Neural crest cell (in vitro differentiated cells): ENCODE results near the gene SPAG5. TPM values are rescaled to one million over a fixed set of nuclear protein-coding genes. Genes with fewer than 3 reads are reported as not detected.
A peak's percentile ranks its signal among the peaks of the same experiment; 100 is the strongest.

Experiments used
- DNase-seq: peaks from one replicate; pipeline ENCODE4 v3.0.0; 2021; ENCODE audit warnings: low read depth, mixed read lengths, low spot score
- H3K27ac Mint-ChIP-seq: one replicate; pipeline ENCODE4 v1.8.0; 2021; ENCODE audit warnings: mild to moderate bottlenecking, mixed read lengths; ENCODE audit not compliant: unreplicated experiment
- H3K27me3 Mint-ChIP-seq: 2 replicates; pipeline ENCODE4 v1.8.0; 2021; ENCODE audit warnings: low read depth, mild to moderate bottlenecking, mixed read lengths
- H3K36me3 Mint-ChIP-seq: 2 replicates; pipeline ENCODE4 v1.8.0; 2021; ENCODE audit warnings: low read depth, mild to moderate bottlenecking, mixed read lengths
- H3K4me1 Mint-ChIP-seq: 2 replicates; pipeline ENCODE4 v1.8.0; 2021; ENCODE audit warnings: mixed read lengths
- H3K4me3 Mint-ChIP-seq: one replicate; pipeline ENCODE4 v1.8.0; 2021; ENCODE audit warnings: mild to moderate bottlenecking, mixed read lengths
- H3K9me3 Mint-ChIP-seq: 2 replicates; pipeline ENCODE4 v1.8.0; 2021; ENCODE audit warnings: mixed read lengths
- CTCF ChIP-seq: fragments of 200-600 bp; sonication (generic); conservative IDR thresholded peaks from 2 replicates; pipeline ENCODE4 v1.5.0; 2021; ENCODE audit warnings: antibody characterized with exemption, mild to moderate bottlenecking
- total RNA-seq: library from RNA; stranded (reverse); gene quantifications from 2 replicates; pipeline ENCODE4 v1.2.1, GENCODE V29; 2021

The SPAG5 gene
- total RNA-seq, 1 donor from 2014 or later = 151 TPM

- Mint-ChIP-seq H3K9me3 (no peaks in the 10 kb centered on the region), H3K36me3 (peaks cover 12% of the 10 kb centered on the region), H3K4me3 (peak within 1 kb of the TSS; percentile 91), H3K27ac (no peak within 1 kb of the TSS), H3K4me1 (peaks cover 31% of the 10 kb centered on the region), H3K27me3 (no peaks in the 10 kb centered on the region)
- peak; percentile 65 for DNase-seq
- no peak for TF ChIP-seq CTCF
These were observed 46.4 kb downstream of the SPAG5 start, which contains the start of gene UNC119 for GRCh38 chr17:28552176-28552999. TSS of gene UNC119 (minus strand) at chr17:28552624. CDS start at chr17:28552557, 67 bp downstream.

- H3K4me3 Mint-ChIP-seq = peak overlapping the region; percentile 90
- H3K9me3 Mint-ChIP-seq = no peaks in the 10 kb centered on the region
- peaks cover 12% of the 10 kb centered on the region for H3K36me3 Mint-ChIP-seq
- no peak for DNase-seq
- peaks cover 31% of the 10 kb centered on the region for H3K4me1 Mint-ChIP-seq
- no peak overlapping the region for H3K27ac Mint-ChIP-seq
- TF ChIP-seq CTCF = no peak
- H3K27me3 Mint-ChIP-seq = no peaks in the 10 kb centered on the region
These were observed 47.2 kb downstream of the SPAG5 start for GRCh38 chr17:28551421-28552175.

- no peak for DNase-seq
- no peaks in the 10 kb centered on the region for H3K27me3 Mint-ChIP-seq
- H3K4me1 Mint-ChIP-seq = peaks cover 31% of the 10 kb centered on the region
- no peak overlapping the region for H3K27ac Mint-ChIP-seq
- H3K4me3 Mint-ChIP-seq = peak overlapping the region; percentile 90
- no peak for TF ChIP-seq CTCF
- peaks cover 9% of the 10 kb centered on the region for H3K36me3 Mint-ChIP-seq
- H3K9me3 Mint-ChIP-seq = no peaks in the 10 kb centered on the region
These were observed 48.0 kb downstream of the SPAG5 start for GRCh38 chr17:28550858-28551257.

- DNase-seq = no peak
- Mint-ChIP-seq H3K4me3 (peak overlapping the region; percentile 71), H3K27ac (no peak overlapping the region), H3K27me3 (no peaks in the 10 kb centered on the region), H3K4me1 (peaks cover 31% of the 10 kb centered on the region), H3K9me3 (no peaks in the 10 kb centered on the region), H3K36me3 (peaks cover 9% of the 10 kb centered on the region)
- no peak for TF ChIP-seq CTCF
These were observed 49.3 kb downstream of the SPAG5 start for GRCh38 chr17:28549236-28550132.
